ENCODE data around the gene TGM2.

TGM2 gene

DNA sequence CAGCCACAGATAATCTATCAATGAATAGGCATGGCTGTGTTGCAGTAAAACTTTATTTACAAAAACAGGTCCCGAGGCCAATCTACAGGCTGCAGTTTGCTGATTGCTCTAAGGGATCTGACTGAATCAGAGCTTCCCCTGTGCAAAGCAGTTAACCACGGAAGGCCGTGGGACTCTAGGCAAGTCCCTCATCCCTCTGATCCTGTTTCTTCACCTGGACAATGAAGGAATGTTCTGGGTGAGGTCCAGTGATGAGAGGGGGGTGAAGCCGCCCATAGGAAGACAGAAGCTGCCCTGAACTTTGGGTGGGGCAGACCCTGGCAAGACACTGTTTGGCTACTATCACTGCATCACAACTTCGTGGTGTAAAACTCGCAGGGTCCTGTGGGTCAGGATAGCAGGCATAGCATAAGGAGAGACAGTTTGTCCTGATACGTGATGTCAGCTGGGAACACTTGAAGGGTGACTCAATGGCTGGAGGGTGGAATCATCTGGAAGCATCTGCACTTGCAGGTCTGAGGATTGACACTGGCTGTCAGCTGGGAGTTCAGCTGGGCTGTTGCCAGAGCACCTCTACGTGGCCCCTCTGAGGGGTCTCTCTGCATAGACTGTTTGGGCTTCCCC, 33.3 kb upstream of the TGM2 start:
- DNase-seq = no peak

DNA sequence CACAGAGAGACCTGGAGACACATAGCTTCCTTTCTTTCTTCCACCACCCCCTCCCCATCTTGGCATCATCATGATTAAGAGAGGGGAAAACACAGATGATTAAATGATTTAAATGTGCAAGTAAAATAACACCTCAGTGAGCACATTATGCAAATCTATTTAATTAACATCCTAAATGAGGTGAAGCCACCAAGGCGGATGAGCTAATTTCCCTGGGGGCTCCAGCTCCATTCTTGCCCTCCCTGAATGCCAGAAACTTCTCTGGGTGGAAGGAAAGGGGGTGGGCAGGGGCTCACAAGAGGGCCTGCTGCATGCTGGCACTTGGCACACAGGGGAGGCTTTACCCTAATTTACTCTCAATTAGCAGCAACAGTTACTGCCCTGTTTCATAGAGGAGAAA, 32.5 kb upstream of the TGM2 start:
- DNase-seq = no peak

DNA sequence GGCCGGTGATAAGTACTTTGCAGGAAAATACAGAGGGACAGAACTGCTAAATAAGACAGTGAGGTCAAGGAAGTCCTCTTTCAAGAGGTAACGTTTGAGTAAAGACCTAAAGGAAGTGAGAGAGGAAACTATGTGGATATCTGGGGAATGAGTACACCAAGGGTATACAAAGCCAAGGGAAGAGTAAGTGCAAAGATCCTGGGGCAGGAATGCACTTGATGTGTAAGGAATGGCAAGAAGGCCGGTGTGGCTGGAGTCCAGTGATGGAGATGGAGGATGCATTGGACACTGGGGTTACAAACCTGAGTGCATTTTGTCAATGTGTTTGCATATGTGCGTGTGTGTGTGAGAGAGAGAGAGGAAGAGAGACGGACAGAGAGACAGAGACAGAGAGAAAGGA, 32.1 kb upstream of the TGM2 start:
- DNase-seq = no peak

DNA sequence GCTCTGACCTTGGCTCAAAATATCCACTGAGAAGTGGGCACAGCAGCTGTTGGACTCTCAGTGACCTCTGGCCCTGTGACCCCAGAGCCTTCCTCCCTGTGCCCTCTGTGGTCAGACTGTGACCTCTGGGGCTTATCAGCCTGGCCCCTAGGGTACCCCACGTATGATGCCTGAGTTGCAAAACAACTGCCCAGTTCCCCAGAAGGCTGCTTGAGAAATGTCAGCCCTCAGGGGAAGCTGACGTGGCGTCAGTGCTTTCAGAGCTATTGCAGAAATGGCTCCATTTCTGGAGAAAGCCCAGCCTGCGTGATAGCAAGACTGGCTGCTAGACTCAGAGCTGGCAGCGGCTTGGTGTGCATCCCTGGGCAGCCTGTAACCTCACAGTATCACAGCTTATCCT, 31.5 kb upstream of the TGM2 start:
- DNase-seq = peak; percentile 93 to 96

DNA sequence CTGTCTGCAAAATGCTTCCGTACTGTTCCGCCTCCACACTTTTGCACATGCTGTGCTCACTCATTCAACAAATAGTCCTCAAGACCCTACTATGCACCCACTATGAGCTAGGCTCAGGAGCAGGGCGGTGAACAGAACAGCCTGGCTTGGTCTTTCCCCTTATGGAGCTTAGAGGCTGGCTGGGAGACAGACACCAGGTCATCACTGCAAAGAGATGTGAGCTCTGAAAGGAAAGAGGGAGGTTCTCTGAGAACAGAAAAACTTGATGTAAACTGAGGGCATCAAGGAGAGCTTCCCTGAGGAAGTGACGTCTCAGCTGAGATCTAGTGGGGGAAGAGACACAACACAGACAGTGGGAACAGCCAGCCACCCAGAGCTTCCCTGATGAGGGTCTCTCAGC, 31.0 kb upstream of the TGM2 start:
- DNase-seq = no peak

DNA sequence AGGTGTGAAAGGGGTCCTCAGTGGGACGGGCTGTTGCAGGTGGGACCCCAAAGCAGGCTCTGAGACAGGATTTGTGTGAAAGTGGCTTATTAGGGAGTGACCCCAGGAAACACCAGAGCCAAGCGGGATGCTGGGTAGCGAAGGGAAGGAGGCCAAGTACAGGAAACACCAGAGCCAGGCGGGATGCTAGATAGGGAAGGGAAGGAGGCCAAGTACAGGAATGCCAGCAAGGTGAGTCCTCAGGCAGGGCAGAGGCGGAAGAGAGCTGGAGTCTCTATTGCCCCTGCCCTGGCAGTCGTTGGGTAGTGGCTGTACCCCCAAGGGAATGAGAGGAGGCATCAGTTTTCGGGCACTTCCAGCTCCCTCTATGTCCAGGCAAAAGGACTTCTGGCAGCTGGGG, 30.5 kb upstream of the TGM2 start:
- DNase-seq = no peak

DNA sequence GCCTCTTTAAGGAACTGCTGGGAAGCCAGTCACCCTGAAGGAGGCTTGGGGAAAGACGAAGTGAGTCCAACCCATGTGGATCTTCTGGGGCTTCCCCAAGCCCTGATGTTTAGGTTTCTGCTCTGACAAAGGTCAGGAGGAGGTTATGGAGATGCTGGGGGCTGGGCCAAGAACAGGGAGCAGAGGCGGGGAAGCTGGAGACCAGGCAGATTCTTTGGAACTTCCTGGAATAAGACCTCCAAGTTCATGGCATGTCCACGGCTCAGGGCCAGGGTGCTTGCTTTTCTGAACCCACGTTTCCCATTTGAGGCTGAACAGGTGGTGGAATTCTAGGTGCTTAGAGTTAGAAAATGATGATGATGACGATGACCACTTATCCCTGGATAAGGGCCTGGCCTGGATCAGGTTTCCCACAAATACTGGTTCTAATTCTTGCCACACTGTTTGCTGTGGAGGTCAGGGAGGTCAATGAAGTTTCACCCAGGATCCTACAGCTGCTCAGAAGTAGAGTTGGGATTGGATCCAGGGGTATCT, 30.0 kb upstream of the TGM2 start:
- DNase-seq = no peak

DNA sequence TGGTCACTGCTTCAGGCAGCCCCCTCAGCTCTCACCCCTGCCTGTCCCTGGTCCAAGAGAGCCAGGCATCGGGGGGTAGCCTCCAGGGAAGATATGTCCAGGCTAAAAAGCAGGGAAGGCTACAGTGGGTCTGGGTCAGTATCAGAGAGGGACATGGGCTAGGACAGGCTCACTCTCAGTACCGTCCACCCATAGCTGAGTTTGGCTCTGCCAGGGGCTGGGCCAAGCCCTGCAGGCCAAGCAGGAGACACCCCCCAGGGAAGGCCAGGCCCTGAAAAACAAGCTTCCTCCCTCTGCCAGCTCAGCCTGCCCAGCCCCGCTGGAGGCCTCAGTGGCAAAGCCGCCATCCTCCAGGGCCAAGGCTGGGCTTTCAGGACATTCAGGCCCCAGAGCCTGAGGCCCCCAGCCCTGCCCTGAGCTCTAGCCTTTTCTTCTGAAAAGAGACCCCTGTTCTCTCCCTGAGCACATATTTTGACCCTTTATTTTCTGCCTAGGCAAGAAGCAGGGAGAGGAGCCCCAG, 28.6 kb upstream of the TGM2 start:
- DNase-seq = no peak

DNA sequence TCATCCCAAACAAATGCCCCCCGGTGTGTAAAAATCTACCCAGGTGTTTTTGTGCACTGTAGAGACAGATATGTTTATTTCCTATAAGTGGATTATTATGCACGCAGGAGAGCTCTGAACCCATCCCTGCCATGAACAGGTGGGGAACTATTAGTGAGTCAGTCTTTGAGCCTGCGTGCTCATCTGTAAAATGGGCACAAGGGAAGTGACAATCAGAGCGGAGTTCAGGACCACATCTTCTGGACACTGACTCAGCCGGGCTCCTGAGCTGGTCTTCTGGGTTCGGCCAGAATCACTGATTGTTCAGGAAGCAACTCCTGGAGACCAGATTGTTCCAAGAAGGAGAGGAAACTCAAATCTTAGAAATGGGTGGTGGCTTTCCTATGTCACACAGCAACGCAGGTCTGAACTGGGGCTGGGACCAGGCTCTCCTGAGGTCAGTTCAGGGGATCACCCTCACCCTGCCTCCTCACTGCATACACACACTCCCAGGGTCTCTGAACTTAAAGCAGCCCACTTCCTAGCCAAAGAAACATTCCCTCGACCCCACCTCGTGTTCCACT, 27.3 kb upstream of the TGM2 start:
- DNase-seq = no peak

DNA sequence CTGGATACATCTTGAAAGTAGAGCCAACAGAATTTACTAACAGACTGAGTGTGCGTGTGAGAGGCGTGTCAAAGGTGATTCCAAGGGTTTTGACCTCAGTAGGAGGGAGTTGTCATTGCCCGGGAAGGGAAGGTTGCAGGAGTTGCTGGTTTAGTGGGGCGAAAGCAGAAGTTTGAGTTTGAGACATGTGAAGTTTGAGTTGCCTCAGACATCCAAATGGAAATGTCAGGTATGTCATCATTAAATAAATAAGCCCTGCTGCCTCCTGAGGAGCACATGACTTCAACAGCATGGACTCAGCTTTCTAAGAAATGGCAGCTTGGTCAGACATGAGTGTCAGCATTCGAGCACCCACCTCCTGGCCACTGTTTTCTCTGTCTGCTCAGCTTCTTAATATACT, 26.6 kb upstream of the TGM2 start:
- peak in 1 of 2 experiments; percentile 14 for DNase-seq

DNA sequence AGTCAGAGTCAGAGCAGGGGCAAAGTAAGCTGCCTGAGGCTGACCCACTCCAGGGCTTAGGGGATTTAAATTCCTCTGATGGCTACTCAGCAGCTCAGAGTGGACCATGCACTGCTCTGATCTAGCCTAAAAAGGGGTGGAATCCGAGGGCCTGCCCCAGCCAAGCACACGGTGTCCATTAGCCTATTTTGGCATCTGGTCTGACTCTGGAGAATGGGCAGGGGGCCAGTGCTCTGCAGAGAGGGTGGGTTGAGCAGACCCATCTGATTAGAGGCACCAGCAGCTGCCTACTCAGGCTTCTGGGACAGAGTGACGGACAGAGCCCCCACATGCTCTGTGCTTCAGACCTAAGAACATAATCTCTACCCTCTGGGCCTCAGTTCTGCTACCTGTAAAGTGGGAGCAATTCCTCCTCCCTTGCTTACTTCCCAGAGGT, 25.9 kb upstream of the TGM2 start:
- no peak for DNase-seq

DNA sequence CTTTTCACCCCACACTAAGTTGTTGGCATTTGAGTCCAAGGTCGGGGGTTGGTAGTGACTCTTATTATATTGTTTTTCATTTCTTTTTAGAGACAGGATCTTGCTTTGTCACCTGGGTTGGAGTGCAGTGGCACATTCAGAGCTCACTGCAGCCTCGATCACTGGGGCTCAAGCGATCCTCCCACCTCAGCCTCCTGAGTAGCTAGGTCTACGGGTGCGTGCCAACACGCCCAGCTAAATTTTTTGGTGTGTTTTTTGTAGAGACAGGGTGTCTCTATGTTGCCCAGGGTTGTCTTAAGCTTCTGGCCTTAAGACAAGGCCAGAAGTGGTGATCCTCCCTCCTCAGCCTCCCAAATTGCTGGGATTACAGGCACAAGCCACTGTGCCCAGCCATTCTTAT, 25.1 kb upstream of the TGM2 start:
- DNase-seq = no peak

DNA sequence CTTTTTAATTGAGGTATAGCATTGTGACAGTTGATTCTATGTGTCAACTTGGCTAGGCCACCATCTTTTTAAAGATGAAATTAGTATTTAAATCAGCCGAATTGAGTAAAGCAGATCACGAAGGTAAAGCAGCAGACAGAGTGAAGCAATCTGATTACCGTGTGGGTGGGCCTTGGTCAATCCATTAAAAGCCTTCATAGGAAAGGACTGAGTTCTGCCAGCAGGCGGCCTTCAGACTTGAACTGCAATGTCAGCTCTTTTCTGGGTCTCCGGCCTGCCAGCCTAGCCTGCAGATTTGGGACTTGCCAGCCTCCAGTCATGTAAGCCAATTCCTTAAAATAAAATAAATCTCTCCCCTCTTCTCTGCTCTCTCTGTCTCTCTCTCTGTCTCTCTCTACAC, 22.4 kb upstream of the TGM2 start:
- DNase-seq = no peak

DNA sequence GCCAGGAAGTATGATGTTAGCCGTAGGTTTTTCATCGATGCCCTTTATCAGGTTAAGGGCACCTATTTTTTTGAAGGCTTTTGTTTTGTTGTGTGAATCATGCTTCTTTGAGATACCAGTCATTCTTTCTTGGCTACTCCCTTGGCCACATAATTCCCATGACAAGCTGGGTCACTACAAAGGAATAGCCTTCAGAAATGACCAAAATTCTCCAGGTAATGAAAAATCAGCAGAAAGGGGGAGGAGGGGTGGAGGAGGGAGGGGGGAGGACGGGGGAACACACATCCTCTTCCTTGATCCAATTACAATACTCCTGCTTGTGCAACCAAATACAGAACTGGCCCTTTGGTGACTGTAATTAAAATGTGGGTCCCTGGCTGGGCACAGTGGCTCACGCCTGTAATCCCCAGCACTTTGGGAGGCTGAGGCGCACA, 21.7 kb upstream of the TGM2 start:
- DNase-seq = no peak

DNA sequence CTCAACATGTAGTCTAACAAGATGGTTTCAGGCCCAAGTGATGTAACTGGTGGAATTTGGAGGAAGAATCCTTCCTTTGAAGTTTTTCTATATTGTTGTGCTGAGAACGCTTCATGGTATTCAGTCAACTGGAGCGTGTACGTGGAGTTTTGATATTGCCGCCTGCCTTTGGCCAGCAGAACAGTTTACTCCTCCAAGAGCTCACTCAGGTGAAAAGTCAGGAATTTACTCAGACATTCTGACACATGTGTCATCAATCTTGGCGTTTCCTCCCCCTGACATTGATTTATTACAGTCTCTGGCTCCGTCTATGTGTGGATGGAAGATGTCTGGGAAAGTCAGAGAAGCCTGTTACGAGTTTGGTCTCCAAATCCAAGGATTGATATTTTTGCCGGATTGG, 19.0 kb upstream of the TGM2 start:
- no peak for DNase-seq

DNA sequence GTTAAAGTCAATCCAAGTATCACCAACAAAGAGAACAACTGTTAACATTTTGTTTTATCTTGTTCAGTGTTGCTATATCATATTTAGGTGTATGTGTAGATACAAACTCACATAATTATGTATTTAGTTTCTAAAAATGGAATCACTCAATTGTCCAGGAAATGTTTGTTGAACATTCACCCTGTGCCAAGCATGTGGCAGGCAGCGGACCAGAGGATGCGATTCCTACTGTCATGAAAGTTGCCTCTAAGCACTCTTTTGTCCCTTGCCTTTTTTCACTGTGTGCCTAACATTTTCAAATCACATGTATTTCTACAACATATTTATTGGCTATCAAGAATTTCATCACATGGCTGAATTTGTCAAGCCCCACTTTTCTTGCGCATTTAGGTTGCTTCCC, 16.9 kb upstream of the TGM2 start:
- no peak for DNase-seq

DNA sequence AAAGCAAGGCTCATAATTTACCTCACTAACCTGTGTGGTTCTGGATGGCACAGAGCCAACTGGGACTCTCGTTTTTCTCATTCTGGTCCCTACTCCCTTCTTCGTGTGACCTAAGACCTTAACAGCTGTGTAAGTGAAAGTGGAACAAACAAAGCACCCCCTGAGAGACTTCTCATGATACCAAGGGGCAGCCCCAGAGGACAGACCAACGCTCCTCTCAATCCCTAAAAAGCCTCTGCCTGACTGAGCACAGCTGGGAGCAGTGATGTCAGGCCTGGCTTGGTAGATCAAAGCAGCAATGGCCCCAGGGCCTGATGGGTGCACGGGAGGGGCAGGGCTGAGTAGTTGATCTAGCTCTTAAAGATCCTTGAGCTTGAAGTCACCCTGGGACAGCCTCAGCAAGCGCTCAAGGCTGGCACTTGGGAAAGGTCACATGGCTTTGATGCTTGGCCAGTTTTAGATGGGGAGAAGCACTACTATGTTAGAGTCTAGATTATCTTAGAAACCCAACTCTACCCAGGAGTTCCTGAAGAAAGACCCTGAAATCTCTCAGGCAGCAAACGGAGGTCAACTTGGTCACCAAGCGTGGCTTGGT, 16.2 kb upstream of the TGM2 start:
- no peak for DNase-seq

DNA sequence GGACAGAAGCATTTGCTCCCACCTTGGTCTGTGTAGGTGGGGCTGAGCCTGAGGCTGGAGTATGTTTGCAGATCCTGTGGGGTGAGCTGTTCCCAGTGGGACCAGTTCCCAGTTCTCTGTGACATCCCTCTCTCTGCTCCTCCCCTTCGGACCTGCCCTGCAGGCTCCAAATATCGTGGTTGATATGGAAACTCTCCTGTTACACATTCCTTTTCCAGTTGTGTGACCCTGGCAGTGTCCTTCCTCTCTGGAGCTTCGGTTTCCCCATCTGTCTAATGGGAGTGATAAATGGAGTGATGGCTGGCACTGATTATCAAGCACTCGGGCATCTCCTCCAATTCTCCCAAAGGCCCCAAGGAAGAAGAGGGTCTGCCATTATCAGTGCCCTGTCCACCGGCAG, 15.7 kb upstream of the TGM2 start:
- DNase-seq = no peak

DNA sequence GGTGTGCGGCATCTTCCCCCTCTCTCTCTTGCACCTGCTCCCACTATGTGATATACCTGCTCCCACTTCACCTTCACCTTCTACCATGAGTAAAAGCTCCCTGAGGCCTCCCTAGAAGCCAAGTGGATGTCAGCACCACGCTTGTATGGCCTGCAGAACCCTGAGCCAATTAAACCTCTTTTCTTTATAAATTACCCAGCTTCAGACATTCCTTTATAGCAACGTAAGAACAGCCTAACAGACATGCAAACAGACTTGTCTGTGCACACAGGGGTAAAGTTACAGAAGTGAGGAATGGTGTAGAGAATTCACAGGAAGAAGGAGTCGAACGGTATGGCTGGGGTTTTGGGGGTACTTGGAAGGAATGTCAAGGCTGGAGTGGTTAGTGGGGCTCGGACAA, 14.8 kb upstream of the TGM2 start:
- DNase-seq = no peak

DNA sequence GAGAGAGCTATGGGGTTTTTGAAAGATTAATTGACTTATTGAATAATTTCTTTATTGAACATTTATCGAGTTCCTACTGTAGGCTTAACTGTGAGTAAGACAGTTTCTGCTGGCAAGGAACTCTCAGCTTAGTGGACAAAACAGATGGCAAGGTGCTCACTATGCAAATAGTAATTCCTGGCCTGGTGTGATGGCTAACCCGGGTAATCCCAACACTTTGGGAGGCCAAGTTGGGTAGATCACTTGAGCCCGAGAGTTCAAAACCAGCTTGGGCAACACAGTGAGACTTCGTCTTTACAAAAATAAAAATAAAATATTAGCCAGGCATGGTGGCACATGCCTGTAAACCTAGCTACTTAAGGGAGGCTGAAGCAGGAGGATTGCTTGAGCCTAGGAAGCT, 13.5 kb upstream of the TGM2 start:
- no peak for DNase-seq

DNA sequence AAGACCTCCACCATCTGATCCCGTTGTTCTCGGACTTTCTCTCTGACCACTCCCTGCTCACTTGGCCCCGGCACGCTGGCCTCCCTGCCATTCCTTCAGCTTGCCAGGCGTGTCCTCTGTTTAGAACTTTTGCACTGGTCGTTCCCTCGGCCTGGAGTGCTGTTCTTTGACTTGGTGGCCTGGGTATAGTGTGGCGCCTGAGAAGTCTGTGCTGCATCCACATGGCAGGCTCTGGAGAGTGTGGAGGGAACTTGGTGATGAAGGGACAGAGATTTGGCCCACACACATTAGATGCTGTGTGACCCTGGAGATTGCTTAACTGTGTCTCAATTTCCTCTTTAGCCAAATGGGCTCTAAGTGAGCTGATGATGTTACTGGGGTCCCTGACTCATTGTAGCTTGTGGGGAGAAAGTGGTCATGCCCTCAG, 13.0 kb upstream of the TGM2 start:
- DNase-seq = peak; percentile 44 to 61

DNA sequence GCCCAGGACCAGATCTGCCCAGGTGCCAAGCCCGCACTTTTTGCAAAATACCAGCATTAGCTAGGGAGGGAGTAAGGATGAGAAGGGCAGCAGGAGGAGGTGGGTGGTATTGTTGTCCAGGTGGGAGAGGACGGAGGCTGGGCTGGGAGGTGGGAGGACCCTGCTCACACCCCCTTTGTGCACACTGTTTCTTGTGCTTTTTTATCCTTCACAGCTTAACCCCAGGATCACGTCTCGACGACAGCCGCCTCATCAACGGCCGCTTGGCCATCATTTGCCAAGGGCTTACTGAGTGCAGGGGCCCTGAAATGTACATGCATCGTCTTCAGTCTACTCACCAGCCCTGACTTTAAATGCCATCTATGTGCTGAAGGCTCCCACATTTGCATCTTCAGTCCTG, 12.1 kb upstream of the TGM2 start:
- DNase-seq = no peak

DNA sequence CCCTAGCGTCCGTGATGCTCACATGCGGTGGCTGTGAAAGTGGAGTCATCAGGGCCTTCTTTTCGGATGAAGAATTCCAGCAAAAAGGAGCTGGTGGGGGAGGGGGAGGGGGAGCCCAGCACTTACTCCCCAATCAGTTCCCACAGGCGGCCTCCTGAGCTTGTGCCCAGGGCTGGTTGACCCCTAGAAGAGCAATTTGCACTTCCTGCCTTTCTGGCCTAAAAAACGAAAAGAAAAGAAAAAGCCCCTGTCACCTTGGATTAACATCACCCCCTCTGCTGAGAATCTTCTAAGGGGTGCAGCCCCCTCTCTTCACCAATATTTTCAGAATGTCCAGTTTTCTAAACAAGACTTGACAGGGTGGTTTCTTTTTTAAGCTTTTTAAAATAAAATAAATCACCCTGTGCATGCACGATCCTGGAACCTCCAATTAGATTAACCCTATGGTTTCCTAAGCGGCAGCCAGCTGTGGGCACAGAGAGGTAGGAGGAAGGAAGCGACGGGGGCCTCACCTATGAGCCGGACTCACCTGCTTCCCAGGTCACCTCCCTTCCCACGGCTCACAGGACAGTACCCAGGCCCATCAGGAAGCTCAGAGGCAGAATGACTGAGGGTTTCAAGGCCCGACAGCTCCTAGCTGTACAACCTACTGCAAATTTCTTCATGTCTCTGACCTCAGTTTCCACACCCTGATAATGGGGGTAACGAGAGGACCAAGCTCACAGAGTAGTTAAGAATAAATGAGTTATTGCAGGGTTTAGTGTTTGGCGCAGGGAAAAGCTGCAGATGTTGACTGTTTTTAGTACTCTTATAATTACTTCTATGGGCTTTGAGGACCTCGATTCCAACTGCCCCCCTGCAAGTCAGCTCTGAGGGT, 10.5 kb upstream of the TGM2 start:
- DNase-seq = no peak
